NOMO-1 treated with DMSO at 0.1 percent for 48 hours (cell line): ENCODE results near the gene FBXO17.
A peak's percentile ranks its signal among the peaks of the same experiment; 100 is the strongest.

Source experiments
- DNase-seq: peaks from one replicate; lab custom pipeline; 2025; ENCODE audit not compliant: unreplicated experiment; lab: John Stamatoyannopoulos, UW

FBXO17 gene

GRCh38 chr19:38918526-38918925, 57.0 kb downstream of the FBXO17 start:
- no peak for DNase-seq

DNA sequence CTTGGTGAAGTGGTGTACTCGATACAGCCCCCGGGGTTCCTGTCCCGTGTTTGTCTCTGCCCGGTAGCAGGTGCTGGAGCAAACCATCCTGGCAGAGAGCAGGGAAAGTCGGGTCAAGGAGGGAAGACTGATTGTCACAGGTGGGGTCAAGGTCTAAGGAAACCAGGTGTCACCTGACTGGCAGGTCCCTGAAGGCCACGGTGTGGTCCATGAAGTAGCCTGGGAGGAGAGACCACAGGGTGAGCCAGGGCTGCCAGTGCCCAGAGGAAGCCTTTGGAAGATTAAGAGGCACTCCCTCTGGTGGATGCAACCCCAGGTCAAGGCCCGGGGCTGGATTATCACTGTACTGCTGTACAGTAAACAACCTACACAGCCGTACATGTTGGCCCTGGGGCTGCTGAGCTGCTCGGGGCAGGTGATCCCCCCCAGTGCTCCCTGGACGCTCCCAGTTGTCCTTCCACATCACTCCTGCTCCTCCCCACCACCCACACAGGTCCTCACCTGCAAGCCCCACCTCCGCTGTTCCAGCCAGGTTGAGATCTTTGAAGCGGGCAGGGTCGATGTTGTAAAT, 57.5 kb downstream of the FBXO17 start:
- no peak for DNase-seq

DNA sequence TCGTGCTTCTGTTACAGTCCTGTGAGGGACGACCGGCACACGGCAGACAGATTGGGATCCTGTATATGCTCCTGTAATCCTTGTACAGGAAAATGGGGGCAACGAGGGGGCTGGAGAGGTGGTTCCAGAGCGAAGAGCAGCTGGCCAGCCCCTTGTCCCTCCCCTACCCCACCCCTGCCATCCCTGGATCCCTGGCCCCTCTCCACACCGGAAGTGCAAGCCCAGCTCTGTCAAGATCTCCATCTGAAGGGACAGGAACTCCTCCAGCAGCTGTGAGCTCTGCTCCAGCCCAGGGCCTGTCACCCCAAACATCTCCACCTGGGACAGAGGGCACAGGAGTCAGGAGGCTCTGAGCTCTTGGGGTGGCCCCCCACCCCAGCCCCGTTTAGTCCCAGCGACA, 58.0 kb downstream of the FBXO17 start:
- no peak for DNase-seq

DNA sequence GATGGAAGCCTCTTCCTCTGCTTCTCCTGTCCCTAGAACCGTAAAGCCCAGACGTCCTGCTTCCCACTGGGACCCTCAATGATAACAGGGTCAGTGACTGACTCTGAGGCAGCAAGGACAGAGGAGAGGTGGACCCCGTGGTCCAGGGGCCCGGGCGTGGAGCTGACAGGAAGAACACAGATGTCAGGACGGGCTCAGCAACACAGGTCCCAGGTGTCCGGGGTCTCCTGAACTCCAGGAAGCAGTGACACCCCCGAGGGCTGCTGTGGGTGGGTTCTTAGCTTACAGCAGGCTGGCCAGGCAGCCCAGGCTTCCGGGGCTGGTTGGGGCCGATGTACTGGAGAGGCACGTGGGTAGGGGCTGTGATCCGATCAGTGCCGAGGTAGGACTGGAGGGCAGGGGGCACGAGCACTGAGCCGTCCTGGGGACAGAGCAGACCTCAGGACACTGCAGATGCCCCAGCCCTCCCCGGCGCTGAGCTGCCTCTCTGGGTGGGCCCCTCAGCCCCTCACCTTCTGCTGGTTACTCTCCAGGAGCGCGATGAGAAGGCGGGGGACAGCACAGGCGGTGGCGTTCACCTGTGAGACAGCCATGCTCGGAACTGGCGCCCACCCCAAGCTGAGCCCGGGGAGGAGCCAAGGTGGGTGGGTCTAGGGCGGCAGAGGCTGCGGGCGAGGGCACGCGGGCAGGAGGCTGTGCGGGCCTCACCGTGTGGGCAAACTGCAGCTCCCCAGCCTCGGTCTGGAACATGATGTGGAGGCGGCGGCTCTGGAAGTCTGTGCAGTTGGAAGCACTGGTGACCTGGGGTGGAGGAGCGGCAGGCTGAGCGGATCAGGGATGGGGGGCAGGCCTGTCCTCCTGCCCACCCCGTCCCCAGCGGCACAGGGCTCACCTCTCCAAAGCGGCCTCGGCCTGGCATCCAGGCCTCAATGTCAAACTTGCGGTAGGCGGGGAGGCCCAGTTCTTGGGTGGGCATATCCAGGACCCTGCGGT, 59.9 kb downstream of the FBXO17 start:
- no peak for DNase-seq

DNA sequence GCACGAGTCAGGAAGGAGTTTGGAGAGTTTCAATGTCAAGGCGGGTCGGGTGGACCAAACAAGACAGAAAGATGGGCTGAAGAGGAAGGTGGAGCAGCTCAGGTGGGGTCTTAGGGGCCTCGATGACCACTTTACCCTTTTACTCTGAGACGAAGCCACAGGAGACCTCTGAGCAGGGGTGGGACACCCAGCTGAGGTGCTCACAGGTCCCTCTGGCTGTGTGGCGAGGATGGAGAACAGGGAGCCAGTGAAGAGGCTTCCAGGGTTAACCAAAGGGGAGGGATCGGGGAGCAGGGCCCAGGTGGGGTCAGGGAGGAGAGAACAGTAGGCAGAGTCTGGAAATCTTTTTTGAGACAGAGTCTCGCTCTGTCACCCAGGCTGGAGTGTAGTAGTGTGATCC, 61.6 kb downstream of the FBXO17 start:
- no peak for DNase-seq

GRCh38 chr19:38912600-38913514, 62.7 kb downstream of the FBXO17 start:
- no peak for DNase-seq

DNA sequence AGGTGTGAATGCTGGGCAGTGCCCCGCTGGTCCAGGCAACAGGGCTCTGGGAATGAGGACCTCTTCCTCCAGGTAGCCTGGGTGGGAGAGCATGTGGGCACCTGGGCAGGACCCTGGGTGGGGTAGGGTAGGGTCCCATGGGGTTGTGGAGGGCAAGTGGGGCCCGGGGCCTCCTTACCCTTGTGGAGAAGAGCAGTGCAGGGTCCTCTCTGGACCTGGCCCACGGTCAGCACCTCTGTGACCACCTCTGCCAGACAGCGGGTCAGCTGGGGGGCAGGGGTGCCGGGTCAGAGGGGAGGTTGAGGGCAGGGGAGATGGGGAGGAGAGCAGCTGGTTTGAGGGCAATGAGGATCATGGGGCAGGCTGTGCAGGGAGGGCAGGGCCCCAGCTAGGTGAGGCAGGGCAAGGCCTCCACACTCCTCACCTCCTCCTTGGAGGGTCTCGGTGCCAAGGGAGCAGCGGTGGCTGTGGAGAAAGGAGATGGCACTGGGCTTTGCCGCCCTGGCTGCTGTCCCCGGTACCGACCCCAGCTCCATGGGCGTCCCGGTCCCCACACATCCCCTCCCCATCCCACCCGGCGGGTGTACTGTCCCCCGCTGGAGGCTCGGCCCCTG, 64.0 kb downstream of the FBXO17 start:
- DNase-seq = no peak

GRCh38 chr19:38910488-38910887, 65.1 kb downstream of the FBXO17 start:
- no peak for DNase-seq

DNA sequence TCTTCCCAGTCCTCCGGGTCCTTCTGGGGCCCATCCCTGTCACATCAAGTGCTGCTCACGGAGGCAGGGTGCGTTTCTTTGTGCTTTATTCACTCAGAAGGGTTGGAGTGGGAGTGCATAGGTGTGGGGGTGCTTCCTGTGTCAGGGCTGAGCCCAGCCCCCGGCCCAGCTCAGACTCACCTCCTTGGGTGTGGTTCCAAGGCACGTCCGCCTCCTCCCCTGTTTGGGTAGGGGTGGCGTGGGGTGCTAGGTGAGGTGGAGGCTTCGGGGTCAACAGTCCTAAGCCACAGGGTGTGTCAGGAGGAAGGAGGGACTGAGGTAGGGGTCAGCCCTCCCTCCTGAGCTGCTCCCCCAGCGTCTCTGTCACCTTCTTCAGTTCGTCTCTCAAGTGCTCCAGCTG, 66.6 kb downstream of the FBXO17 start:
- DNase-seq = no peak

GRCh38 chr19:38907670-38908069, 67.9 kb downstream of the FBXO17 start:
- no peak for DNase-seq

GRCh38 chr19:38907227-38907626, 68.3 kb downstream of the FBXO17 start:
- DNase-seq = no peak

GRCh38 chr19:38905620-38906019, 69.9 kb downstream of the FBXO17 start:
- no peak for DNase-seq

DNA sequence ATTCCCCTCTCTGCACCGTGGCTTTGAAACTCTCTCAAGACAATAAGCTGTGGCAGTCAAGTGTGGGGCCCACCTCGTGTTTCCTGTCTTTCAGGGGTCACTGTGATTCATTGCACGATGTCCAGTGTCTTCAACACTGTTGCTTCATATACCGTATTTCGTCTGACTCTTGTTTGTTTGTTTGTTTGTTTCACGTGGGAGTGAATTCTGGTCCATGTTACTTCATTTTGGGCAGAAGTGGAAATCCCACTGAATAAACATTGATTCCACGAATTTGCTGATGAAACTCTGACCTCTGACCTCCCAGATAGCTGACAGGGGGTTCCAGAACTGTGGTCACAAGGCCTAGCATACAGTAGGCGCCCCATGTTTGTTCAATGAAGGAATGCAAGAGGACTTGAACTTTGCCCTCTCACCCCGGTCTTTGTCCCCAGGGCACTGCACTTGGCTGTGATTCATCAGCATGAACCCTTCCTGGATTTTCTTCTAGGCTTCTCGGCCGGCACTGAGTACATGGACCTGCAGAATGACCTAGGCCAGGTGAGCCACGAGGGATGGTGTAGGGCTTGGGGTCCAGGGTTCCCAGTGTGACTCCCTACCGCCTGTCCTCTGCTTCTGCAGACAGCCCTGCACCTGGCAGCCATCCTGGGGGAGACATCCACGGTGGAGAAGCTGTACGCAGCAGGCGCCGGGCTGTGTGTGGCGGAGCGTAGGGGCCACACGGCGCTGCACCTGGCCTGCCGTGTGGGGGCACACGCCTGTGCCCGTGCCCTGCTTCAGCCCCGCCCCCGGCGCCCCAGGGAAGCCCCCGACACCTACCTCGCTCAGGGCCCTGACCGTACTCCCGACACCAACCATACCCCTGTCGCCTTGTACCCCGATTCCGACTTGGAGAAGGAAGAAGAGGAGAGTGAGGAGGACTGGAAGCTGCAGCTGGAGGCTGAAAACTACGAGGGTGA, 70.7 kb downstream of the FBXO17 start:
- no peak for DNase-seq

DNA sequence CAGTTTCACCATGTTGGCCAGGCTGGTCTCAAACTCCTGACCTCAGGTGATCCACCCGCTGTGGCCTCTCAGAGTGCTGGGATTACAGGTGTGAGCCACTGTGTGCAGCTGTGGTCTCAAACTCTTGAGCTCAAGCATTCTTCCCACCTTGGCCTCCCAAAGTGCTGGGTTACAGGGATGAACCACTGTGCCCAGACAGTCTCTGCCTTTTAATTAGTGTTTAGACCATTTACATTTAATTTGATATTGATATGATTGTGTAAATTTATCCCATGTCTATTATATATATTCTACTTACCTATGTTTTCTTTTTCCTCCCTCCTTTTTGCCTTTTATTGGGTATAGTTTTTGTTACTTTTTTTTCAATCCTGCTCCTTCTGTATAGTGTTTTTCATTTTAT, 73.9 kb downstream of the FBXO17 start:
- DNase-seq = no peak

DNA sequence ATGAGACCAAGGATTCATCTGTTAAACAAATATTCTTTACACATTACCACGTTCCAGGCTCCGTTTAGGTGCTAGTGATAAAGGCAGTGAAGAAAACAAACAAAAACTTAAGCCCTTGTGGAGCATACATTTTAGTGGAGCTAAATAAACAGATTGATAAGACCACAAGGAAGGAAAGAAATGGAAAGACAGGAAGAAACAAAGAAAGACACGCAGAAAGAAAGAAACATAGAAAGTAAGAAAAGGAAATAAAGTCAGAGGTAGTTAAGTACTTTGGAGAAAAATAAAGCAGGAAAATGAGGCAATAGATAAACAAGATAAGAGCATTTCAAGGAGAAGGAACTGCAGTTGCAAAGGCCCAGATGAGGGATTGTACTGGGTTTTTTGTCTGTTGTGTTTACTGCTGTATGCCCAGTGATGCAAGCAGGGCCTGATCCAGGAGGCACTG, 74.8 kb downstream of the FBXO17 start:
- DNase-seq = no peak

- no peak for DNase-seq
Observed at GRCh38 chr19:38900202-38900629, 75.3 kb downstream of the FBXO17 start.

DNA sequence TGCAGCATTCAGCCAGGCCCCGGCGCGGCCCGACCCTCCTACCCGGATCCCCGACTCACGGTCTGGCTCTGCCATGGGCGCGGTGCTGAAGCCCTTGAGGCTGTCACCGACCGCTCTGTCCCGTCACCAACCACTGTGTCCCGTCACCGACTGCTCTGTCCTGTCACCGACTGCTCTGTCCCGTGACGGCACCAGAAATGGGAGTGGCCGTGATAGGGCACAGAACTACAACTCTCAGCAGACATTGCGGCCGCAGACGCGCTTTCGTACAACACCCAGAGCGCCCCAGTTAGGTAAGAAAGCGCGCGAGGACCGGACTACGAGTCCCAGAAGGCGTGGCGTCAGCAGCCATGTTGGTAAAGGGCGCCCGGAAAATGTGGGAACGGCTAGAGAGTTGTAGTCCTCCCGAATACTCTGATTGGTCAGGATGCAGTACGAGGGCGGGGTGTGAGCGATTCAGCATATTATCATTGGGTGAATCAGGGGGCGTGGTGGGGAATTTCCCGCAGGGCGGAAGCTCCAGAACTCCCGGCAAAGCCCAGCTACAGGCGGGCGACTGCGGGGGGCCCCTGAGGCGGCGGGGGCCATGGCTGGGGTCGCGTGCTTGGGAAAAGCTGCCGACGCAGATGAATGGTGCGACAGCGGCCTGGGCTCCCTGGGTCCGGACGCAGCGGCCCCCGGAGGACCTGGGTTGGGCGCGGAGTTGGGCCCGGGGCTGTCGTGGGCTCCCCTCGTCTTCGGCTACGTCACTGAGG, 75.9 kb downstream of the FBXO17 start, which contains the start of the genes NFKBIB and SIRT2:
Gene NFKBIB, plus strand, starts transcription at position 523 of the 755 bp plus-strand sequence. Its CDS starts 64 bp downstream, at position 587.
Gene SIRT2, minus strand, starts transcription at position 172 of the 755 bp plus-strand sequence. Its CDS starts 97 bp downstream, at position 75.
- peak; percentile 100 for DNase-seq

- DNase-seq = no peak
Observed at GRCh38 chr19:38898788-38899446, 76.6 kb downstream of the FBXO17 start.
